OCI-LY7 (cell line): ENCODE measurements around the gene GID8.
"Not testable (repeated sequence)": the region's sequence is repeated elsewhere in the genome, so short reads cannot be mapped to it uniquely, and the experiment has no call there.

ENCODE experiments used
- EZH2phosphoT487 ChIP-seq: fragments of 200-600 bp; sonication (generic); IDR thresholded peaks from 2 replicates; pipeline ENCODE4 v1.6.1; 2018; ENCODE audit warnings: low read depth, borderline replicate concordance, mild to moderate bottlenecking, mixed run types, antibody characterized with exemption, low read length, moderate library complexity, mixed read lengths
- TF ChIP-seq, protein P1 (sequence below): fragments of 200-600 bp; sonication (generic); conservative IDR thresholded peaks from 2 replicates; pipeline ENCODE4 v1.5.1; 2014; ENCODE audit warnings: mild to moderate bottlenecking, antibody characterized with exemption, low read length, moderate library complexity, mixed read lengths

DNA sequence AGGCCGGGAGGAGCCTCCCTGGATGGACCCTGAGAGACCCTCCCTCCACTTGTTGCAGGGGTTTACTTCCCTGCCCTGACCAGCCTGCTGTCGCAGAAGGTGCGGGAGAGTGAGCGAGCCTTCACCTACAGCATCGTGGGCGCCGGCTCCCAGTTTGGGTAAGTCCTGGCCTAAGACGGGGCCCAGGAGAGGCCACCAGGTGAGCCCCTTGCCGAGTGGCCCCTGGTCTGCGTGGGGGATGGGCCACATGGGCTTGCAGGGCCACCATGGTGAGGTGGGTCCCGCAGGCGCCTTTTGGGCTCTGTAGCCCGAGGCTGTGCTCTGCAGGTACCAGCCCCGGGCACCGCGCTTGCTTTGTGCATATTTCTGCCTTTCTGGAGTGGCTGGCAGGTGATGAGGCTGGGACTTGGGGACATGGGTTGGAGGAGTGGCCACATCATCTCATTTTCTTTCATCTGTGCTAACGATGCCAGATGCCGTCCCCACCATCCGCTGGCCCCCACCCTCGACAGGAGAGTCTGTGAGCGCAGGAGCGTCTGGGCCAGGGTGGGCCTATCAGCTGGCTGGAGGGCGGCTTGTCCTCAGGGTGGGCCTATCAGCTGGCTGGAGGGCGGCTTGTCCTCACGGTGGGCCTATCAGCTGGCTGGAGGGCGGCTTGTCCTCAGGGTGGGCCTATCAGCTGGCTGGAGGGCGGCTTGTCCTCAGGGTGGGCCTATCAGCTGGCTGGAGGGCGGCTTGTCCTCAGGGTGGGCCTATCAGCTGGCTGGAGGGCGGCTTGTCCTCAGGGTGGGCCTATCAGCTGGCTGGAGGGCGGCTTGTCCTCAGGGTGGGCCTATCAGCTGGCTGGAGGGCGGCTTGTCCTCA lies 22.7 kb downstream of the GID8 start:
- TF ChIP-seq, protein P1, sequence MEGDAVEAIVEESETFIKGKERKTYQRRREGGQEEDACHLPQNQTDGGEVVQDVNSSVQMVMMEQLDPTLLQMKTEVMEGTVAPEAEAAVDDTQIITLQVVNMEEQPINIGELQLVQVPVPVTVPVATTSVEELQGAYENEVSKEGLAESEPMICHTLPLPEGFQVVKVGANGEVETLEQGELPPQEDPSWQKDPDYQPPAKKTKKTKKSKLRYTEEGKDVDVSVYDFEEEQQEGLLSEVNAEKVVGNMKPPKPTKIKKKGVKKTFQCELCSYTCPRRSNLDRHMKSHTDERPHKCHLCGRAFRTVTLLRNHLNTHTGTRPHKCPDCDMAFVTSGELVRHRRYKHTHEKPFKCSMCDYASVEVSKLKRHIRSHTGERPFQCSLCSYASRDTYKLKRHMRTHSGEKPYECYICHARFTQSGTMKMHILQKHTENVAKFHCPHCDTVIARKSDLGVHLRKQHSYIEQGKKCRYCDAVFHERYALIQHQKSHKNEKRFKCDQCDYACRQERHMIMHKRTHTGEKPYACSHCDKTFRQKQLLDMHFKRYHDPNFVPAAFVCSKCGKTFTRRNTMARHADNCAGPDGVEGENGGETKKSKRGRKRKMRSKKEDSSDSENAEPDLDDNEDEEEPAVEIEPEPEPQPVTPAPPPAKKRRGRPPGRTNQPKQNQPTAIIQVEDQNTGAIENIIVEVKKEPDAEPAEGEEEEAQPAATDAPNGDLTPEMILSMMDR = not testable (repeated sequence)
- TF ChIP-seq EZH2phosphoT487 = not testable (repeated sequence)
